GM19025 (cell line): ENCODE measurements around the gene NUB1.
"Not testable (repeated sequence)": the region's sequence is repeated elsewhere in the genome, so short reads cannot be mapped to it uniquely, and the experiment has no call there.

Experiments
- ATAC-seq: cut with Tn5 transposase; IDR thresholded peaks from one replicate; pipeline ENCODE4 v1.9.1; 2021; ENCODE audit warnings: mild to moderate bottlenecking, low read depth, moderate library complexity; ENCODE audit not compliant: unreplicated experiment

The NUB1 gene

GRCh38 chr7:151341357-151342101 lies at the start of gene NUB1:
TSS of gene NUB1 (plus strand) at chr7:151341812. CDS start at chr7:151345350, 3,538 bp downstream.
- peak; percentile 38 for ATAC-seq

GRCh38 chr7:151292850-151293249 lies 48.8 kb upstream of the NUB1 start:
- ATAC-seq: no peak

GRCh38 chr7:151296202-151296992 lies 45.2 kb upstream of the NUB1 start:
- ATAC-seq: no peak

- no peak for ATAC-seq
Measured at GRCh38 chr7:151298765-151299164, 42.8 kb upstream of the NUB1 start.

GRCh38 chr7:151299530-151299929 lies 42.1 kb upstream of the NUB1 start:
- no peak for ATAC-seq

GRCh38 chr7:151299940-151300645 lies 41.5 kb upstream of the NUB1 start:
- ATAC-seq: no peak

GRCh38 chr7:151301471-151302462 lies 39.8 kb upstream of the NUB1 start:
- no peak for ATAC-seq

GRCh38 chr7:151304251-151304650 lies 37.4 kb upstream of the NUB1 start:
- not testable (repeated sequence) for ATAC-seq

- no peak for ATAC-seq
Measured at GRCh38 chr7:151304856-151305255, 36.8 kb upstream of the NUB1 start.

- no peak for ATAC-seq
Measured at GRCh38 chr7:151306374-151306773, 35.2 kb upstream of the NUB1 start.

- no peak for ATAC-seq
Measured at GRCh38 chr7:151306860-151307259, 34.8 kb upstream of the NUB1 start.

- ATAC-seq: no peak
Measured at GRCh38 chr7:151307536-151307935, 34.1 kb upstream of the NUB1 start.

GRCh38 chr7:151308256-151308655 lies 33.4 kb upstream of the NUB1 start:
- no peak for ATAC-seq

GRCh38 chr7:151308791-151309190 lies 32.8 kb upstream of the NUB1 start:
- ATAC-seq: no peak

- ATAC-seq: no peak
Measured at GRCh38 chr7:151309311-151309710, 32.3 kb upstream of the NUB1 start.

GRCh38 chr7:151310578-151310977 lies 31.0 kb upstream of the NUB1 start:
- no peak for ATAC-seq

GRCh38 chr7:151311294-151311864 lies 30.2 kb upstream of the NUB1 start:
- ATAC-seq: no peak

- ATAC-seq: no peak
Measured at GRCh38 chr7:151312356-151312755, 29.3 kb upstream of the NUB1 start.
